Lung (tissue), 12 donors: ENCODE results near the gene CEP290. TPM values are rescaled to one million over a fixed set of nuclear protein-coding genes. Genes with fewer than 3 reads are reported as not detected.

ENCODE experiments used
- ATAC-seq: fragments of 200-7000 bp; cut with Tn5 transposase; one replicate; pipeline ENCODE4 v1.9.1; 2020; ENCODE audit warnings: moderate number of reproducible peaks; ENCODE audit not compliant: insufficient read depth, low FRiP score
- DNase-seq, 3 donors: peaks; one replicate each; pipeline ENCODE4 v3.0.0-alpha.2; 2013 to 2017
- H3K27ac ChIP-seq, 2 donors: one replicate each; pipeline ENCODE4 v1.5.1; 2013; ENCODE audit warnings: mild to moderate bottlenecking in 2 of 2, moderate library complexity in 2 of 2, control low read depth in 1 of 2, inconsistent platforms in 1 of 2, low read depth in 1 of 2, low read length in 1 of 2
- H3K27me3 ChIP-seq, 3 donors: one replicate each; pipeline ENCODE4 v1.5.1; 2013; ENCODE audit warnings: low read length in 2 of 3; ENCODE audit not compliant: control insufficient read depth in 3 of 3, insufficient read depth in 3 of 3
- H3K36me3 ChIP-seq, 4 donors: one replicate each; pipeline ENCODE4 v1.5.1; 2013; ENCODE audit warnings: low read length in 4 of 4, mild to moderate bottlenecking in 1 of 4, moderate library complexity in 1 of 4; ENCODE audit not compliant: control insufficient read depth in 4 of 4, insufficient read depth in 4 of 4
- H3K4me1 ChIP-seq, 5 donors: one replicate each; pipeline ENCODE4 v1.5.1; 2013; ENCODE audit warnings: low read length in 5 of 5, mild to moderate bottlenecking in 2 of 5, moderate library complexity in 1 of 5; ENCODE audit not compliant: control insufficient read depth in 5 of 5, insufficient read depth in 5 of 5
- H3K4me3 ChIP-seq: one replicate; pipeline ENCODE4 v1.5.1; 2013; ENCODE audit warnings: mild to moderate bottlenecking, control low read depth, moderate library complexity
- H3K9ac ChIP-seq, 2 donors: one replicate each; pipeline ENCODE4 v1.5.1; 2013; ENCODE audit warnings: low read length in 2 of 2, control low read depth in 1 of 2; ENCODE audit not compliant: insufficient read depth in 1 of 2
- H3K9me3 ChIP-seq, 4 donors: one replicate each; pipeline ENCODE4 v1.5.1; 2013; ENCODE audit warnings: low read length in 3 of 4, mild to moderate bottlenecking in 1 of 4, moderate library complexity in 1 of 4; ENCODE audit not compliant: control insufficient read depth in 4 of 4, insufficient read depth in 3 of 4
- CTCF ChIP-seq: IDR thresholded peaks from 2 replicates; pipeline ENCODE4 v1.5.1; 2012; ENCODE audit warnings: mild to moderate bottlenecking; ENCODE audit errors: control extremely low read depth, extremely low read depth
- WGBS, 2 donors: extraction: QIAGEN DNeasy Blood & Tissue Kit; methylation state at CpG; one replicate each; pipeline ENCODE4 v1.1.7; 2013; 5-methylcytosine and 5-hydroxymethylcytosine counted together
- polyA plus RNA-seq, 2 donors: library from polyadenylated mRNA; stranded (reverse); fragments of 200-250 nt; gene quantifications; one replicate each; pipeline ENCODE4 v1.2.1, GENCODE V29; 2013
- total RNA-seq, 2 donors: library from RNA; depleted of rRNA in 1 of 2; stranded (reverse); fragments of >200 nt in 1 of 2; gene quantifications; one replicate each; pipeline ENCODE4 v1.2.1, GENCODE V29; 2014 to 2021
- donor health status: control.
- donor health status: control.
- donor health status: Bipolar disorder and iron deficiency.
- donor health status: healthy.
- donor health status: DM: yes; HTN: yes; CAD: no.

The CEP290 gene
- total and polyA plus RNA-seq, 4 donors, result 4.2 to 45.0 (median 10.0) TPM

- no peak overlapping the region for H3K9ac ChIP-seq
- no peak for TF ChIP-seq CTCF
- H3K27ac ChIP-seq, result no peak overlapping the region
- no peaks in the 10 kb centered on the region for H3K9me3 ChIP-seq
- H3K36me3 ChIP-seq, result peaks cover 16 to 40% (median 31%) of the 10 kb centered on the region in 4 donors
- no peak for ATAC-seq
- H3K27me3 ChIP-seq, result no peaks in the 10 kb centered on the region
- WGBS, 2 donors, result 97 to 98% methylated on average over 5 of the region's 5 CpGs
- no peak overlapping the region for H3K4me3 ChIP-seq
- H3K4me1 ChIP-seq, result peaks cover 0 to 3% (median 0%) of the 10 kb centered on the region in 5 donors
- DNase-seq, result no peak
These were observed 97.9 kb downstream of the CEP290 start for GRCh38 chr12:88044035-88044434.

- no peak overlapping the region for H3K9ac ChIP-seq
- DNase-seq (no peak), ATAC-seq (no peak)
- H3K27ac ChIP-seq, result no peak overlapping the region
- peaks cover 0 to 21% (median 8%) of the 10 kb centered on the region in 5 donors for H3K4me1 ChIP-seq
- no peaks in the 10 kb centered on the region for H3K27me3 ChIP-seq
- no peak overlapping the region for H3K4me3 ChIP-seq
- peaks cover 0 to 7% (median under 1%) of the 10 kb centered on the region in 4 donors for H3K36me3 ChIP-seq
- WGBS, 2 donors, result 74 to 87% methylated on average over 1 of the region's 1 CpG
- no peaks in the 10 kb centered on the region for H3K9me3 ChIP-seq
- no peak for TF ChIP-seq CTCF
These were observed 104.1 kb downstream of the CEP290 start for GRCh38 chr12:88037770-88038169.

GRCh38 chr12:88036353-88036965, 105.4 kb downstream of the CEP290 start:
- peaks cover 0 to 21% (median 8%) of the 10 kb centered on the region in 5 donors for H3K4me1 ChIP-seq
- no peak for ATAC-seq
- TF ChIP-seq CTCF, result no peak
- H3K9ac ChIP-seq, result peak overlapping the region in 1 of 2 donors; percentile 88
- no peak overlapping the region for H3K4me3 ChIP-seq
- H3K36me3 ChIP-seq, result peaks cover 0 to 3% (median 0%) of the 10 kb centered on the region in 4 donors
- H3K27me3 ChIP-seq, result no peaks in the 10 kb centered on the region
- WGBS, 2 donors, result 18 to 19% methylated on average over 5 of the region's 5 CpGs
- DNase-seq, result peak in 2 of 3 donors; percentile 11 to 12
- H3K27ac ChIP-seq, result no peak overlapping the region
- H3K9me3 ChIP-seq, result no peaks in the 10 kb centered on the region
